NCI-H187 treated with DMSO at 0.1 percent for 48 hours (cell line): ENCODE measurements around the gene DGKA.

Experiments used
- DNase-seq: peaks from one replicate; lab custom pipeline; 2025; lab: John Stamatoyannopoulos, UW

Gene DGKA

GRCh38 chr12:55931780-55932550 is 1.0 kb downstream of the DGKA start:
- no peak for DNase-seq

DNA sequence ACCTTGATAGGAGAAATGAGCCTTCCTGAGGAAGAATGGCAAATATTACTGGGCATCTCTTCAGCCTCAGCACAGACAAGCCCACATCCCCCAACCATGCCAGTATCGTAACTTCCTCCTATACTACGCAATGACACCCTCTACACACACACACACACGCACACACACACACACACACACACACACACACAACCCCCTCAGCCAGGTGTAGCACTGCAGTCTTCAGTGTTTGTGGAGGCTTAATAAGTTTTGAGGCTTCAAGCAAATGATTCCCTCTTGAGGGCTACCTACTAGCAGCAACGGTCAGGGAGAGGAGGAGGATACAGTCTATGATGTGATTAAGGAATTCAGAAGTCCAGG is 1.6 kb downstream of the DGKA start:
- DNase-seq: no peak

DNA sequence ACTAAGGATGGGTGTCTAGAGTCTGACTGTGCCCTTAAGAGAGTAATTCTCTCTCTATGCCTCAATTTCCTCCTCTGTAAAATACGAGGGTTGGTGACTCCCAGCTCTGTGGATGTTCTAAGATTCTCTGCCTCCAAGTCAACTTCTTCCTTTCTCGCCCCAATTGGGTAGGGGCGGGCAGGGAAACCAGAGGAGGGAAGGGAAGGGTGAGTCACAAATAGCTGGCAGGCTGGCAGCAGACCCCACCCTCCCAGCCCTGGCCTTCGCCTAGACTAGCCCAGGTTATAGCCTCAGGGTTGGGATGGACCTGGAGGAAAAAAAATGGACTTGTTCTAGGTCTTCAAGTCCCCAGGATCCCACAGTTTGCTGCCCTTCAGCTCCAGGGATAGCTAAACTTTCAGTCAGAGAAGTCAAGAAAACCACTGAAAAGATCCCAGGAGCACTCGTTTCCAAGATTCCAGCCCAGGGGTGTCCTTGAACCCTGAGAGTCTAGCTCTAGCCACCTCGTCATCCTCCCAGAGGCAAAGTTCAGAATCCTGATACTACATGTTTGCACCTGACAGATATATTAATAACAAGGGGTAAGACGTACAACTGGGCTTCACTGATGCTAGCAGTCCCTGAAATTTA is 2.3 kb downstream of the DGKA start:
- DNase-seq: no peak

- DNase-seq: no peak
These were observed 3.1 kb downstream of the DGKA start for GRCh38 chr12:55933799-55934742.

DNA sequence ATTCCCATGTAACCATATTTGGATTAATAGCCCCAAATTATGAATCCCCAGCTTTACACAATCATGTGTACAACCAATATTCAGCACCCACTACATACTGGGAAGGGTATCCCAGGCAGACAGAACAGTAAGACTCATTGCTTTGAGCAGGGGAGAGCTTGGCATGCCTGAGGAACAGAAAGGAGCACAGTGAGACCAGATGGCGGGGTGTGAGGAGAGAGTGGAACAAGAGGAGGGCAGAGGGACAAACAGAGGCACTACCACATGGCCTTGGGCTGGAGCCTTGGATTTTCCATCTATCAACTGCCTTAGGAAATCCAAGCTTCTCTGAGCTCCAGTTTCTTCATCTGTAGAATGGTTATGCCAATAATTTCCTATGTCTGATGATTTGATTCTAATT is 3.8 kb downstream of the DGKA start:
- no peak for DNase-seq

DNA sequence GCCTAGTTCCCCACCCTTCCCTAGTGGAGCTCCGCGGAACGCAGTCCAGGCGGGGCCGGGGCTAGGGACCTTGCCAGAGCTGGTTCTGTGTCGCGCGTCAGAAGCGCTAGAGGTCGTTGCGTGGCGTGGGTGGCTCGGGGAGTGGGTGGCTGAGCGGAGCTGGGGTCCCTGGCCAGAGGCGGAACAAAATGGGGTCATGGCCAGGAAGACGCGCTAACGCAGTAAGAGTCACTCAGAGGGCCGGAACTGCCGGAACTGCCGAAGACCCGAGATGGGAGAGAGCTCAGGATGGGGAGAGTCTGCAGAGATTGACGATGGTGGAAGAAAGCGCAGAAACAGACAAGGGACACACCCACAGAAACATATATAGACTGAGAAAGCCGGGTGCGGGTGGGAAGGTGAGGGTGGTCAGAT is 4.8 kb downstream of the DGKA start:
- no peak for DNase-seq

DNA sequence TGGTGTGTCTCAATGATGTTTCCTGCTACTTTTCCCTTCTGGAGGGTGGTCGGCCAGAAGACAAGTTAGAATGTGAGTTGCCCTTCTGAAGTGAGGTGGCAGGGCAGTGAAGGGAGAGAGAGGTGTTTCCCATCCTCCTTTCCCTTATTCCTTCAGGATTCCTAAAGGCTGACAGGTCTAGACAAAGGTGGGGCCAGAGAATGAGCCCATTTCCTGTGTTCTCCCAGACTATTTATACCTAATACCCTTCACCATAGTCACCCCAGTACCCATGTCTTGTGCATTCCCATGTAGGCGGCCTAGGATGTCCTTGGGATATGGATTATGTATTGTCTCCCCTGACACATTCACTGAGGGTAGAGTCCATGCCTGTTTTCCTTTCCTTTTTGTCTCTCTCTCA is 7.0 kb downstream of the DGKA start:
- DNase-seq: no peak

DNA sequence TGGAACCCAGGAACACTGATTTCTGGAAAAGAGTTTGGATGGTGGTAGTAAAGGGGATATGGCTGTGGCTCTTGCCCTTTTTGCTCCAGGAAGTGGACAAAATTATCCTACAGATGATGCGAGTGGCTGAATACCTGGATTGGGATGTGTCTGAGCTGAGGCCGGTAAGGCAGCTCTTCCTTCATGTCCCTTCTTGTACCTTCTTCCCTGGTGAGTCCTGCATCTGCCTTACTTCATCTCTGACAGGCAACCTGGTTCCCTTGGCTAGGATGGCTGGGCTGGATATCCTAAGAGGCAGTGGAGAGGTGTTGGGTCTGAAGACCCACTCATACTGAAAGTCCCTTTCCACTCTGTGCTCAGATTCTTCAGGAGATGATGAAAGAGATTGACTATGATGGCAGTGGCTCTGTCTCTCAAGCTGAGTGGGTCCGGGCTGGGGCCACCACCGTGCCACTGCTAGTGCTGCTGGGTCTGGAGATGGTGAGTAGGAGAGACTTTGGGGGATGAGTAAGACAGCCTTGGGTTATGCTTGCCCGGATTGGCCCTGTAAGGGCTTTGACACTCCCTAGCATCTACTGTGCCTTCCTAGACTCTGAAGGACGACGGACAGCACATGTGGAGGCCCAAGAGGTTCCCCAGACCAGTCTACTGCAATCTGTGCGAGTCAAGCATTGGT is 8.0 kb downstream of the DGKA start:
- DNase-seq: no peak

DNA sequence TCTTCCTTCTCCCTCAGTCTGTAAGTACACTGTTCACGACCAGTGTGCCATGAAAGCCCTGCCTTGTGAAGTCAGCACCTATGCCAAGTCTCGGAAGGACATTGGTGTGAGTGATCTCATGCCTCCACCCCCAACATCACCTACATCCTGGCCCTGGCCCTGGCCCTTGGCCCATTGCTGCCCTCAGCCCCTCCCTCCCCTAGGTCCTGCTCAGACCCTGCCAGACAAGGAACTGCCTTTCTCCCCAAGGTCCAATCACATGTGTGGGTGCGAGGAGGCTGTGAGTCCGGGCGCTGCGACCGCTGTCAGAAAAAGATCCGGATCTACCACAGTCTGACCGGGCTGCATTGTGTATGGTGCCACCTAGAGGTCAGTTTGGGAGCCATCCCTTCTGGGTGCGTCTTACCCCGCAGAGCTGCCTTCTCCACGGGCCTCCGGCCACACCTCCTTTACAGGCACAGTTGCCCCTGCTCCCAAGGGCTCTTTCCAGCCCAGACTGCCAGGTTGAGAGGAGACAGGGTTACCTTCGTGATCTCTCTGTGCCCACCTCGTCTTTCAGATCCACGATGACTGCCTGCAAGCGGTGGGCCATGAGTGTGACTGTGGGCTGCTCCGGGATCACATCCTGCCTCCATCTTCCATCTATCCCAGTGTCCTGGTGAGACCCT is 9.2 kb downstream of the DGKA start:
- peak; percentile 38 for DNase-seq

DNA sequence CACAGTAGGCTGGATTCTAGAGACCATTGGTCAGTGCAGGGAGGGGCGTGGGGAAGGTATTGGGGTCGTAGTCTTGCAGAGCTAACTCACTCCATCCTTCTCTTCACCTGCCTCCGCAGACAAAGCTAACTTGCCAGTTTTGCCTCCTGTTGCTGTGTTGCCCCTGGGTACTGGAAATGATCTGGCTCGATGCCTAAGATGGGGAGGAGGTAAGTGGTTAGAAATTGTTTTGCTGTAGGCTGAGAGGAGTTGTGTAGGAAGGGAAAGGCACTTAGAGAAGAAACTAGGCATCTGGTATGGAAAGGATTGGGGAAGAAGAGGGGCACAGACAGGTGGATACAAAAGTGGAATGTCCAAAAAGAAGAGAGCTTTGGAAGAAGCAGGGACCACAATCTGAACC is 11.1 kb downstream of the DGKA start:
- DNase-seq: no peak

DNA sequence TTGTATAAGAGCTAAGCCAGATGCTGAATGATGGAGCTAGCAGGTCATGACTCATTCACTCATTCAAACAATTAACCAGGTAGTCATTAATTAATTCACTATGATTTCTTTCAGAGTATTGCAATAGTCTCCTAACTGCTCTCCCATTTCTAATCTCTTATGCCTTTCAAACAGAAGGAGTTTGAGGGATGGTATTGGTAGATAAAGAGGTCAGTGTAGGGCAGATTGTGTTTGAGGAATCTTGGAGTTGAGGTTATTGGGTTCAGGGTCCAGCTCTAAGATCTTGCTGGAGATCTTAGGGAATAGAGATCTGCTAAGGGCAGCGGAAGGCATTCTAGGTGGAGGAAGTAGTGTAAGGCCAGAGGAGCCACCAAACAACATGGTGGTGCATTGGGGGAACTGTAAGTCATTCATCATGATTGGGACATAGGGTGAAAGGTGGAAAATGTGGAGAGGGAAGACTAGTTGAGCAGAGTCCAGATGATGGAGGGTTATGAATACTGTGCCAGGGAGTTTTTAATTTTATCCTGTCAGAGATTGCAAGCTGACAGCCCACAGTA is 11.7 kb downstream of the DGKA start:
- no peak for DNase-seq

- no peak for DNase-seq
These were observed 15.6 kb downstream of the DGKA start for GRCh38 chr12:55946553-55946952.

GRCh38 chr12:55955344-55955743 is 24.4 kb downstream of the DGKA start:
- DNase-seq: no peak

- no peak for DNase-seq
These were observed 25.0 kb downstream of the DGKA start for GRCh38 chr12:55955800-55956508.

DNA sequence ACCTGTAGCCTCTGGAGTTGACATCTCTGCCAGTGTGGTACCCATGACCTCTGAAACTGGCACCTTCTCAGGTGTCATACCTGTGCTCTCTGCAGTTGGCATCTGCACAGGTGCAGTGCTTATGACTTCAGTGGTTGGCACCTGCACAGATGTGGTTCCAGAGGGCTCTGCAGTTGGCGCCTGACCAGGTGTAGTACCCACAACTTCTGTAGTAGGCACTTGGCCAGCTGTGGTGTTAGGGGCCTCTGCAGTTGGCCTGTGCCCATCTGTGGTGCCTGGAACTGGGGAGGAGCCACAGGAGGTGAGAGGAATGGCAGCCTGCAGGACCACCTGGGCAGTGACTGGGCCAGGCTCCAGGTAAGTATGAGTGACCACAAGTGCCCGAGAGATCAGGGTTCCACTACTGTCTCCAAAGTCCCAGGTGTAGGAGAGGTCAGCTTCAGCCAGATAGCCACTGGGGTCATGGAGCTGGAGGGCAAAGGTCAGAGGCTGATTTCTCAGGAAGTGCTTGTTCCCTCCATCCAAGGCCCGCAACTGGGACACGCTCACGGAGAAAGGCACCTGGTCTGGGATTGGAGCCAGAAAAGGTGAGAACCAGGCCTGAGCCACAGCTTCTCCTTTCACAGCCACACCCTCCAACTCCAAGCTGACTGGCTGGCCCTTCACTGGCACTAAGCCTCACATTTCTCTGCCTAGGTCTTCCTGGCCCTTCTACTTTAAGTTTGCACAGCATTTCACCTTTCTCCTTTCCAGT is 26.3 kb downstream of the DGKA start:
- DNase-seq: no peak

- DNase-seq: no peak
These were observed 32.8 kb downstream of the DGKA start for GRCh38 chr12:55963760-55964159.

DNA sequence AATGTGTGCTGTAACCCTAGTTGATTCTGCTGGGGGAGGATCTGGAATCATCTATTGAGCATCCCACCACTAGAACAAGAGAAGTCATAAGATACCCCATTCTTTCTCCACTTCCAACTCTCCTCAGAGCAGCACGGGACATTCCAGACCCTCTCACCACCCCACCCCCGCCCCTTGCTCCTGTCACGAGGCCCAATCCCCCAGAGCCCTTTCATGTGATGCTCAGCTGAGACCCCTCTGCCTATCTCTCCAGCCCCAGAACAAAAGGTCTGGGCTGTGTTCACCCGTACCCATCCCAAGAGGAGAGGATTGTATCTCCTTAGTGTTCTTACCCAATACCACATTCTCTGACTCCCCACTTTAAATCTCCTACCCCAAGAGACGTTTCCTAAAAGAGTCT is 34.3 kb downstream of the DGKA start:
- DNase-seq: no peak

DNA sequence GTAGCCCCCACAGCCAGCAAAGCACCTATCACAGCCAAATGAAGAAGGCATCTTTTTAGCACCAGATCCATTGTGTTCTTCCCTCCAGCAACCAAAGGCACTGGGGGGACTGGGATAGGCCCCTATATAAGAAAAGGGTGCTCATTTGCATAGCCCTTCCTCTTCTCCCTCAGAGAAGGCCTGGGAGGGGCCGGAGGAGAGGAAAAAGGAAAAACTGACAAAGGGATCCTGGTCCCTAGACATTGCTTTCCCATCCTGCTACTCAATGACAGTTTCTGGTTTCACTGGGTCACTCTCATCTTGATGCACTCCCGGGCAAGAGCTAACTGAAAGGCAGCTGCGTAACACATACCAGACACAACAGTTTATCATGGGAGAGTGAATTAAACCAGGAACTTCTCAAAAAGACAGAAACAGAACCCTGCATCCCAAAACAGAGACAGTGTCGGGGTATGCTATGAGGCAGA is 35.0 kb downstream of the DGKA start, which contains the start of gene PMEL:
Gene PMEL, minus strand, starts transcription at position 102 of the 467 bp plus-strand sequence. Its CDS starts 31 bp downstream, at position 71.
- no peak for DNase-seq

DNA sequence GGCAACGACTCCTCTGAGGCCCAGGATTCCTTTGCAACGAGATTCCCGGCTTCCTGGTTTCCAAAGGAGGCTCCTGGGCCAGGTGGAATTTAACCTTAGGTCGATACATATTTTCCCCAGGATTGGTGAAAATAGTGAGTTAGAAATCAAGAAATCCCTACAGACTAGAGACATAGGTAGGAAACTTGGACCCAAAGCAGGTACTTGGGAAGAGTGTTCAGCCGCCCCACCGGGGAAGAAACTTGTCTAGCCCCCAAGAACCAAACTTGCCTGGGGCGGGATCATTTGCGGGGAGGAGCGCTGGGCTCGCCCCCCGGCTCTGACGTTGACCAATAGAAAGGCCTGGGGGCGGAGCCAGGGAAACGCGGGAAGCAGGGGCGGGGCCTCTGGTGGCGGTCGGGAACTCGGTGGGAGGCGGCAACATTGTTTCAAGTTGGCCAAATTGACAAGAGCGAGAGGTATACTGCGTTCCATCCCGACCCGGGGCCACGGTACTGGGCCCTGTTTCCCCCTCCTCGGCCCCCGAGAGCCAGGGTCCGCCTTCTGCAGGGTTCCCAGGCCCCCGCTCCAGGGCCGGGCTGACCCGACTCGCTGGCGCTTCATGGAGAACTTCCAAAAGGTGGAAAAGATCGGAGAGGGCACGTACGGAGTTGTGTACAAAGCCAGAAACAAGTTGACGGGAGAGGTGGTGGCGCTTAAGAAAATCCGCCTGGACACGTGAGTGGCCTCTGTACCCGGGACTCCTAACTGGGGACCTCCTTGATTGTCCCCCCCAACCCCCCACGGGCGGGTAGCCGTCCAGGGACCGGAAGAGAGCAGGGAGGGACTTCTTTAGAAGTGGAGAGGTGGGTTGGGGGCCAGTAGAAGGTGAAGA is 35.7 kb downstream of the DGKA start, which contains the start of gene CDK2:
Gene CDK2, plus strand, starts transcription at position 423 of the 874 bp plus-strand sequence. Its CDS starts 179 bp downstream, at position 602.
- DNase-seq: peak; percentile 61
